NCI-H2227 (cell line): Measurements from ENCODE around the gene BEST4.
"Not testable (repeated sequence)": the region's sequence is repeated elsewhere in the genome, so short reads cannot be mapped to it uniquely, and the experiment has no call there.

Experiments
- DNase-seq: peaks from one replicate; lab custom pipeline; 2025; ENCODE audit not compliant: unreplicated experiment; lab: John Stamatoyannopoulos, UW

BEST4 gene

GRCh38 chr1:44778705-44779576 lies 9.0 kb downstream of the BEST4 start:
- no peak for DNase-seq

GRCh38 chr1:44777969-44778635 lies 9.9 kb downstream of the BEST4 start:
- no peak for DNase-seq

- DNase-seq = no peak
Observed at GRCh38 chr1:44777547-44777946, 10.4 kb downstream of the BEST4 start.

DNA sequence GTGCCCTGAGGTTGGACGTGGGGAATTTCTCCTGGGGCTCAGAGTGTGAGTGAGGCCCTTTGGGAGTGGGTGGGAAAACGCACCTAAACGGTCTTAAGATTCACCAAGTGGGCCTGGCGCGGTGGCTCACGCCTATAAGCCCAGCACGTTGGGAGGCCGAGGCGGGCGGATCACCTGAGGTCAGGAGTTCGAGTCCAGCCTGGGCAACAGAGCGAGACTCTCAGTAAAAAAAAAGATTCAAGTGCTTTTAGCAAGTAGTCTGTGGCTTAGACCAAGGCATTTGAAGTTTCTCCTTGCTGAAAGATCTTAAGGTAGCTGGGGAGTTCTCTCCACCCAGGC lies 11.3 kb downstream of the BEST4 start:
- DNase-seq = no peak

GRCh38 chr1:44775930-44776729 lies 11.8 kb downstream of the BEST4 start:
- no peak for DNase-seq

DNA sequence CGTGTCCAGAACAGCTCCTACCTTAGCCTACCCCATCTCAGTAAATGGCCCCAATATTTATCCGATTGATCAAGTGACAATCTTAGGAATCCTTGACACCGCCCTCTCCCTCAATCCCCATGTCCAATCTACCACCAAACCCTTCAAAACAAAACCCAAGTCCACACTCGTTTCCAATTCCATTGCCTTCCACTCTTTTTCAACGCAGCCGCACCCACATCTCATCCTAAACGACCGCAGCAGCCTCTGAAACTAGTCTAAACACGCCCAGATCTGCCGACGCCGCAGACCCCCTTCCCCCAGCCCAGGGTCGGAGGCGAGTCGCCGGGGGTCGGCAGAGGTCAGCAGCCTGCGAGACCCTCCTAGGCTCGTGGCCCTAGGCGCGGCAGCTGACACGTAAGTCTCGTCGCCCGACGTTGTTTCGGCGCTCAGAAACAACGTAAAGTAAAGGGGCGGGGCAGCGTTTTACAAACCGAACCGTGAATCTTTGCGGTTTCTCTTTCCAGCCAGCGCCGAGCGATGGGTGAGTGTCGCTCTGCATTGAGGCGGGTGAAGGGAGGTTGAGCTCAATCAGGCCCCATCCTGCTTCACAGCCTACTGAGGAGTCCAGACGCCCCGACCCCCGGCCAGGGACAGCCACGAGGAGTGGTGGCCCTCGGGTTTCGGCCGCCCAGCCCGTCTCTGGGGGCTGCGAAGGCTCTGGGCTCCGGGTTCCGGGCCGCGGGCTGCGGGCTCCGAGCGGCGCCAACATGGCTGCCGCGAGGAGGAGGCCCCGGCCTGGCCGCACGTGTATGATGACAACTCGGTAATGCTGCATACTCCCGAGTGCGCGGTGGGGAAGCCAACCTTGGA lies 12.7 kb downstream of the BEST4 start, which contains the start of gene RPS8:
RPS8 (plus strand) TSS at position 463 of the 852 bp plus-strand sequence; CDS start at position 520, 57 bp downstream.
- peak; percentile 98 for DNase-seq

DNA sequence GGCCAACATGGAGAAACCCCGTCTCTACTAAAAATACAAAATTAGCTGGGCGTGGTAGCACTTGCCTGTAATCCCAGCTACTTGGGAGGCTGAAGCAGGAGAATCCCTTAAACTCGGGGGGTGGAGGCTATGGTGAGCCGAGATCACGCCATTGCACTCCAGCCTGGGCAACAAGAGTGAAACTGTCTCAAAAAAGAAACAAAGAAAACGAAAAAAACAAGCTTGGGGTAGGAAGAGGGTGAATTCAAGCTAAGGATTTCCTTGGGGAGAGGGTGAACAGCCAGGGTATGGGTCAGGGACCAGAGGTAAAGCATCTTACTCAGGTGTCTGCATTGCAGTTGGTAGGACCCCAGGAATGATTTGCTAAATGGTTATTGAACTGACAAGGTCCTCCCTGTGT lies 21.5 kb downstream of the BEST4 start:
- not testable (repeated sequence) for DNase-seq

DNA sequence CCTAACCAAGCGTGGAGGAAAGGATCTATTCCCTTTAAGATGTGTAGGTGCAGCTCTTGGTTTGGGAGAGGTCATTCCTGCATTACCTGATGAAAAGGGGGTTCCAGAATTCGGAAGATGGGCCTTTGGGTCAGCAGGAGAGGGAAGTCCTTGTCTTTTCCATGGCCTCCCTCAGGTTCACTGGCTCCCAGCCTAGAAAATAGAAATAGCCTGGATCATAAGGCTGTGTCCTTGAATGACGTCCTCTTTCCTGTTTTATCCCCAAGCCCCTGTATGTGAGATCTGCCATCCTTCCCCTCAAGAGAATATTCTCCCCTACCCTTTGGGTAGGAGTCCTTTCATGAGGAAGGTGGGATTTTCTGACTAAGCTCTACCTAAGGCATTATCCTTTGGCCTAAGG lies 27.1 kb downstream of the BEST4 start:
- DNase-seq = no peak

DNA sequence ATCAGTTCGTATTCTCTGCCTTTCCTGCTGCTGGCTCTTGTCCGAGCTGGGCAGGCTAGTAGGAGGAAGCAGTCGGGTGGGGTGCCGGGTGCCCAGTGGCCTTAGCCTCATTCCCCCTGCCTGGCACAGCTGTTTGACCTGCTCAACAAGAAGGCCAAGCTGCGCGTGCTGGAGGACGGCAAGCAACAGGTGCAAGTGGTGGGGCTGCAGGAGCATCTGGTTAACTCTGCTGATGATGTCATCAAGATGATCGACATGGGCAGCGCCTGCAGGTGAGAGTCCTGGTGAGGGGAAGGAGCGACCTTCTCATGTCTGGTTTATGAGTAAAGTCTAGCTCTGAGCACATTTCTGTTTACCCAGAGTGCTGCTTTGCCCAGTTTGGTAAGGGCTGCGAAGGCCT lies 28.9 kb downstream of the BEST4 start:
- DNase-seq = no peak

- DNase-seq = no peak
Observed at GRCh38 chr1:44757420-44757819, 30.6 kb downstream of the BEST4 start.

GRCh38 chr1:44747878-44748277 lies 40.1 kb downstream of the BEST4 start:
- no peak for DNase-seq

- no peak for DNase-seq
Observed at GRCh38 chr1:44743211-44743610, 44.8 kb downstream of the BEST4 start.

DNA sequence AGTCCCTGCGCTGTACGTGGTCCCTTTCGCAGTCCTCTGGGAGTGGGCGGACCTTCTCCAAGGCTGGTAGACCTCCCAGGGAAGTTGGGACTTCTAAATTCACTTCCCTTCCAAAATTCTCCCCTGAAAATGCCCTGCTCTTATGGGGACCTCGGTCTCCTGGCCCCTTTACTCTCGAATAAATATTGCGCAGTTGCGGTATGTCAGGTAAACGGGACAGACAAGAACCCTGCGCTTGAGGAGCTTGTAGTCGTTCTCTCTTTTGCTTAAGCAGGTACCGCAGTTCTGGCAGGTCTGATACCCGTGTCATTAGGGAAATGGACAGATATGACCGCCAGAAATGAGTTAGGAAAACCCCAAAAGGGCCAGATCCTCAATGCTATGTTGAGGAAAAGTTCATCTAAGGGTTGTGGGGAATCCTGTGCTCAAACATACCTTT lies 47.8 kb downstream of the BEST4 start:
- DNase-seq = no peak

GRCh38 chr1:44739307-44740178 lies 48.4 kb downstream of the BEST4 start, which contains the start of gene KIF2C:
Gene KIF2C, plus strand, starts transcription at chr1:44739837. Its CDS starts 96 bp downstream, at chr1:44739933.
- DNase-seq = peak; percentile 99

- DNase-seq = not testable (repeated sequence)
Observed at GRCh38 chr1:44738953-44739306, 49.0 kb downstream of the BEST4 start.

DNA sequence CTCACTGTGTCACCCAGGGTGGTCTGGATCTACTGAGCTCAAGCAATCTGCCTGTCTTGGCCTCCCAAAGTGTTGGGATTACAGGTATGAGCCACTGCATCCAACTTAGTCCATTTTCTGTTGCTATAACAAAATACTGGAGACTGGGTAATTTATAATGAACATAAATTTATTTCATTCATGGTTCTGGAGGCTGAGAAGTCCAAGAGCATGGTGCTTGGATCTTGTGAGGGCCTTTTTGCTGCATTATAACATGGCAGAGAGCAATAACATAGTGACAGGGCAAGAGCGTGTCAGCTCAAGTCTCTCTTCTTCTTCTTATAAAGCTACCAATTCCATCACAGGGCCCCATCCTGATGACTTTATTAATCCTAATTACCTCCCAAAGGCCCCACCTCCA lies 52.0 kb downstream of the BEST4 start:
- no peak for DNase-seq

DNA sequence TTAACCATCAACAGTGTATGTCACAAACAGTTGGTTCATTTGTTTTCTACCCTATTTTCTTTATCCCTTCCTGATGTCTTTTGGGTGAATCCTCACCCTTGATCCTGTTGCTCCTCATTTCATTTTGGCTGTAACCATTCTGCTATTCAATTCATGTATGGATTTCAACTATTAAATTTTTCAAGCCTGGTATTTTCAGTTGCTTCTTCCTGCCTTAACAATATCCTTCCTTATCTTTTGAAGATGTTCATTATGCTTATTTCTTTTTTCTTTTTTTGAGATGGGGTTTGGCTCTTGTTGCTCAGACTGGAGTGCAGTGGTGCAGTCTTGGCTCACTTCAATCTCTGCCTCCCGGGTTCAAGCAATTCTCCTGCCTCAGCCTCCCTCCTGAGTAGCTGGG lies 54.2 kb downstream of the BEST4 start:
- no peak for DNase-seq
